Aorta (tissue), 5 donors: ENCODE data around the gene BST2. TPM values are rescaled to one million over a fixed set of nuclear protein-coding genes. Genes with fewer than 3 reads are reported as not detected.

Experiments
- ATAC-seq: fragments of 200-7000 bp; cut with Tn5 transposase; one replicate; pipeline ENCODE4 v1.9.1; 2022; ENCODE audit warnings: moderate library complexity; ENCODE audit not compliant: low FRiP score
- DNase-seq, 2 donors: peaks; one replicate each; pipeline ENCODE4 v3.0.0-alpha.2; 2020
- H3K27ac ChIP-seq, 2 donors: one replicate each; pipeline ENCODE4 v1.5.1; 2013; ENCODE audit warnings: low read length in 2 of 2, mild to moderate bottlenecking in 2 of 2, moderate library complexity in 2 of 2, control low read depth in 1 of 2, inconsistent platforms in 1 of 2, low read depth in 1 of 2
- H3K27me3 ChIP-seq, 2 donors: one replicate each; pipeline ENCODE4 v1.6.1; 2013; ENCODE audit warnings: control low read depth in 1 of 2, low read length in 1 of 2, mild to moderate bottlenecking in 1 of 2, moderate library complexity in 1 of 2; ENCODE audit not compliant: insufficient read depth in 2 of 2, control insufficient read depth in 1 of 2
- H3K36me3 ChIP-seq, 2 donors: one replicate each; pipeline ENCODE4 v1.6.1; 2013; ENCODE audit warnings: control low read depth in 1 of 2, low read length in 1 of 2, mild to moderate bottlenecking in 1 of 2; ENCODE audit not compliant: insufficient read depth in 2 of 2, control insufficient read depth in 1 of 2
- H3K4me1 ChIP-seq, 2 donors: one replicate each; pipeline ENCODE4 v1.6.1; 2013; ENCODE audit warnings: low read length in 2 of 2, control low read depth in 1 of 2, mild to moderate bottlenecking in 1 of 2, moderate library complexity in 1 of 2; ENCODE audit not compliant: insufficient read depth in 2 of 2, control insufficient read depth in 1 of 2
- H3K4me3 ChIP-seq, 2 donors: one replicate each; pipeline ENCODE4 v1.5.1; 2013; ENCODE audit warnings: low read length in 2 of 2, control low read depth in 1 of 2, mild to moderate bottlenecking in 1 of 2
- H3K9me3 ChIP-seq: one replicate; pipeline ENCODE4 v1.6.1; 2013; ENCODE audit warnings: mild to moderate bottlenecking, low read length; ENCODE audit not compliant: control insufficient read depth
- WGBS, 2 donors: extraction: QIAGEN DNeasy Blood & Tissue Kit; methylation state at CpG; one replicate each; pipeline ENCODE4 v1.1.7; 2013; 5-methylcytosine and 5-hydroxymethylcytosine counted together
- intact Hi-C, 2 donors: fragments of 100-400 bp; cut with DNase I; formaldehyde crosslinking; loops; one replicate each; pipeline versions ENCODE4 v1.14.2 to v1.15.0; 2022
- polyA plus RNA-seq, 2 donors: library from polyadenylated mRNA; stranded (reverse); fragments of 200-250 nt; gene quantifications; one replicate each; pipeline ENCODE4 v1.2.3, GENCODE V29; 2013
- total RNA-seq, 2 donors: library from RNA; stranded (reverse); fragmentation: NEBNext Ultra II Directional; extraction: Animal tissue kit (Norgen Biotek cat#: 25700); gene quantifications; one replicate each; pipeline ENCODE4 v1.2.1, GENCODE V29; 2021
- donor health status: healthy with polysubstance abuse.
- donor health status: Bipolar disorder and iron deficiency.
- donor health status: DM: no; HTN: no; CAD: no.
- donor health status: DM: no; HTN: no; CAD: no.
- donor health status: DM: yes; HTN: yes; CAD: no.

BST2 gene
- total and polyA plus RNA-seq, 4 donors, result 72.0 to 171 (median 115) TPM

GRCh38 chr19:17393914-17394313 lies 11.5 kb downstream of the BST2 start, which contains the start of gene CCDC194:
Gene CCDC194, minus strand, starts transcription at chr19:17394196. Its CDS starts 38 bp downstream, at chr19:17394158.
- WGBS, 2 donors, result 18 to 22% methylated on average over 35 to 41 of the region's 41 CpGs
- ATAC-seq (no peak), DNase-seq (no peak)
- Histone ChIP-seq H3K9me3 (no peaks in the 10 kb centered on the region), H3K27ac (no peak within 1 kb of the TSS), H3K4me3 (no peak within 1 kb of the TSS), H3K4me1 (no peaks in the 10 kb centered on the region), H3K36me3 (no peaks in the 10 kb centered on the region), H3K27me3 (no peaks in the 10 kb centered on the region)
- intact Hi-C loops, result loop anchor here in 1 of 2 donors (5.0 kb wide), 1 partner anchor 92 kb away; the partner anchor contains the start of gene ABHD8

GRCh38 chr19:17393002-17393401 lies 12.4 kb downstream of the BST2 start:
- intact Hi-C loops, result loop anchor here in 1 of 2 donors (5.0 kb wide), 1 partner anchor 91 kb away; the partner anchor contains the start of gene ABHD8
- Histone ChIP-seq H3K36me3 (no peaks in the 10 kb centered on the region), H3K9me3 (no peaks in the 10 kb centered on the region), H3K27ac (no peak overlapping the region), H3K4me1 (no peaks in the 10 kb centered on the region), H3K4me3 (no peak overlapping the region), H3K27me3 (no peaks in the 10 kb centered on the region)
- DNase-seq, result no peak
- 51 to 56% methylated on average over 2 of the region's 2 CpGs for WGBS, 2 donors
- no peak for ATAC-seq

DNA sequence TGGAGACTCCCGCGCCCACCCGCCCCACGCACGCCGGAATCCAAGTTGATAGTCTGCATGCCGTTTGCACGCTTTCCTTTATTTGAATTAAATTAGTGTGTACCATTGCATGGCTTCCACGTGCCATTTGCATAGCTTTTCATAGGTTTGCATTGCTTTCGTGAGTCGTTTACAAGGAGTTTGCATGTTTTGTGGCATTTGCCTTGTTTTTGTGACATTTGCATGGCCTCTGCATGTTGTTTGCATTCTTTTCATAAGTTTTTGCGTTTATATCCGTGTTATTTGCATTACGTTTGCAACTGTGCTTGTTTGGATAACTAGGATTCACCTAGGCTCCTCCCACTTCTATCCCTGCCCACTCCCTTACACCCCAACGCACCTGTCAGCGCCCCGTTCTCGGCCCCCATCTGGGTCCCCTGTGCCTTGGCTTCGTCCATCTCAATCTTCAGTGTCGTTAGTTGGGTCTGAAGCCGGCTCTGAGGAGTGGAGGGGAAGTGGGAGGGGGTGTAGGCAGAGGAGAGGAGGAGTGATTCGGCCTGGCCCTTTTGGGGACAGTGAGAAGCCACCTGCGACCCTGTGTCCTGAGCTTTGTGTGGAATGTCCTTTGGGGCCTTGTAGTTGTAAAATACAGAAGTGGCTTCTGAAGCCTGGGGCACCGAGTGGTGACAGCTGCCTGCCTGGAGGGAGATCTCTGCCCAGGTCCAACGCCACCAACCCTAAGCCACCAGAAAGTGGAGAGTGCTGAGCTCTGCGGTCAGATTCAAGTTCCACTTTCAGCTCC lies 13.9 kb downstream of the BST2 start:
- Histone ChIP-seq H3K4me3 (no peak overlapping the region), H3K36me3 (no peaks in the 10 kb centered on the region), H3K27me3 (no peaks in the 10 kb centered on the region), H3K27ac (no peak overlapping the region), H3K9me3 (no peaks in the 10 kb centered on the region), H3K4me1 (no peaks in the 10 kb centered on the region)
- no peak for ATAC-seq
- DNase-seq, result peak in 1 of 2 donors; percentile 56
- WGBS, 2 donors, result 16 to 19% methylated on average over 26 of the region's 26 CpGs
- intact Hi-C loops, result loop anchor here in 1 of 2 donors (5.0 kb wide), 1 partner anchor 89 kb away; the partner anchor contains the start of gene ABHD8

DNA sequence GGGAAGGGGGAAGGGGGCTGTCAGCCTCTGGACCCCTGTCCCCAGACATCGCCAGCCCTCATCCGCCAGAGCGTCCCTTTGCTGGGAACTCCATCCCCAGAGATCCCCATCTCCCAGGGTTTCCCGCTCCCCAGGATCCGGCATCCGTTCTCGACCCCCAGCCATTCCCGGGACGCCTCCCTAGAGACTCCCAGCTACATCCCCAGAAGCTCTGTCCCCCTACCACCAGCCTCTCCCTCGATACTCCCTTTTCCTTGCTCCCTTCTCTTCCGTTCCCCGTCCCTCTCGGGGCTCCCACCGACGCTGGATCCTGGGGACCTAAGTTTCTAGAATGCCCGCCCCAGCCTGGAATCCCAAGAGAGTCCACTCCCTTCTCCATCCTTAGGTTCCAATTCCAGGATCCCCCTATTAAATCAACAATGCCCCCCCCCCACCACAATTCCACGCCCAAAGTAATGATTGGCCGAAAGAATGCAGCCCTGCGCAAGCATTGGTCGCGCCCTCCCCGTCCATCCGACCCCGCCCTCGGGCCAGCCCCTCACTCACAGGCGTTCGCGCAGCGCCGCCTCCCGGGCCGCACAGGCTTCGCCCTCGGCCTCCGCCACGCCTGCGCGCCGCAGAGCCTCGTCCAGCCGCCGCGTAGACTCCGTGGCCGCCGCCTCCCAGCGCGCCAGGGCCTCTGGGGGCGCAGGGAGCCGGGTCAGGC lies 14.6 kb downstream of the BST2 start:
- peak; percentile 96 to 98 for DNase-seq
- intact Hi-C loops, result loop anchor here in 1 of 2 donors (5.0 kb wide), 1 partner anchor 89 kb away; the partner anchor contains the start of gene ABHD8
- peak; percentile 97 for ATAC-seq
- H3K27me3 ChIP-seq, result no peaks in the 10 kb centered on the region
- H3K4me1 ChIP-seq, result no peaks in the 10 kb centered on the region
- no peak overlapping the region for H3K27ac ChIP-seq
- H3K4me3 ChIP-seq, result peak overlapping the region; percentile 27 to 58
- H3K36me3 ChIP-seq, result no peaks in the 10 kb centered on the region
- WGBS, 2 donors, result 0% methylated on average over 45 to 50 of the region's 50 CpGs
- H3K9me3 ChIP-seq, result no peaks in the 10 kb centered on the region

- no peaks in the 10 kb centered on the region for H3K9me3 ChIP-seq
- H3K27me3 ChIP-seq, result no peaks in the 10 kb centered on the region
- 8 to 14% methylated on average over 20 to 37 of the region's 37 CpGs for WGBS, 2 donors
- intact Hi-C loops, result loop anchor here in 1 of 2 donors (5.0 to 10.0 kb wide), 2 partner anchors 88 to 315 kb away; partner anchors contain the start of genes ABHD8, HAUS8 and MYO9B
- H3K36me3 ChIP-seq, result no peaks in the 10 kb centered on the region
- H3K27ac ChIP-seq, result no peak overlapping the region
- no peak for ATAC-seq
- H3K4me3 ChIP-seq, result peak overlapping the region; percentile 27 to 58
- no peak for DNase-seq
- no peaks in the 10 kb centered on the region for H3K4me1 ChIP-seq
Observed at GRCh38 chr19:17389957-17390664, 15.3 kb downstream of the BST2 start.

- Histone ChIP-seq H3K9me3 (no peaks in the 10 kb centered on the region), H3K4me1 (no peaks in the 10 kb centered on the region), H3K4me3 (no peak overlapping the region), H3K27me3 (no peaks in the 10 kb centered on the region), H3K27ac (no peak overlapping the region), H3K36me3 (no peaks in the 10 kb centered on the region)
- no peak for DNase-seq
- ATAC-seq, result no peak
- WGBS, 2 donors, result 54 to 61% methylated on average over 1 of the region's 1 CpG
- intact Hi-C loops, result loop anchor here in 1 of 2 donors (10.0 kb wide), 1 partner anchor 314 kb away; the partner anchor contains the start of genes HAUS8 and MYO9B
Observed at GRCh38 chr19:17389288-17389687, 16.1 kb downstream of the BST2 start.

DNA sequence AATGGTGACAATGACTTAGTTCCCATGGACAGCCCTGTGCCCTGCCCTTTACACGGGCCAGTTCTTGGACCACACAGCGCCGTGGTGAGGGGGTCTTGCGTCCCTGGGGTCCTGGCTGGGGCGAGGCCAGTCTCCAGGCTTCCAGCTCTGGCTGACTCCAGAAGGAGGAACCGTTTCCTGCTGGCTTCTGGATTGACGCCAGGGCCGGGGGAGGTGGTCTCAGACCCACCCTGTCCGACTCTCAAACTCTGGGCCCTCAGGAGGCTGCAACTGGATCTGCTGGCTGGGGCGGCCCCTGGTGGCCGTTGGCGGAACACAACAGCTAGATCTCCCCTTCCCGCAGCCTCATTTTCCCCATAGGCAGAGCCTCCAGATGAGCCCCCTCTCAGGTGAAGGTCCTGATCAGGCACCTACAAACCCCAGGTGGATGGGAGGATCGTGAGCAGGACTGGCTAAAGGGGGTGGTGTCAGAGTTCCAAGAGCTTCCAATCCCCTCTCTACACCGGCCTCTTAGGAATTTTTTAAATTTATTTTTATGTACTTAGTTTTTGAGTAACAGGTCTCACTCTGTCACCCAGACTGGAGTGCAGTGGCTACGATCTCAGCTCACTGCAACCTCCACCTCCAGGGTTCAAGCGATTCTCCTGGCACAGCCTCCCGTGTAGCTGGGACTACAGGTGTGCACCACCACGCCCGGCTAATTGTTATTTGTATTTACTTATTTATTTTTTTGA lies 19.4 kb downstream of the BST2 start:
- ATAC-seq (peak; percentile 77), DNase-seq (peak; percentile 84 to 92)
- H3K36me3 ChIP-seq, result no peaks in the 10 kb centered on the region
- no peaks in the 10 kb centered on the region for H3K27me3 ChIP-seq
- no peak overlapping the region for H3K27ac ChIP-seq
- H3K4me3 ChIP-seq, result no peak overlapping the region
- intact Hi-C loops, result loop anchor here (1.0 to 10.0 kb wide), 3 partner anchors 40 to 311 kb away; partner anchors contain the start of genes HAUS8 (in 1 of the 2) and MYO9B (in 1 of the 2)
- H3K9me3 ChIP-seq, result no peaks in the 10 kb centered on the region
- WGBS, 2 donors, result 30 to 34% methylated on average over 20 of the region's 20 CpGs
- no peaks in the 10 kb centered on the region for H3K4me1 ChIP-seq
